NCI-H510A (cell line): ENCODE measurements around the gene WNT7A.

Experiments
- DNase-seq: peaks from one replicate; lab custom pipeline; 2025; lab: John Stamatoyannopoulos, UW

WNT7A gene

DNA sequence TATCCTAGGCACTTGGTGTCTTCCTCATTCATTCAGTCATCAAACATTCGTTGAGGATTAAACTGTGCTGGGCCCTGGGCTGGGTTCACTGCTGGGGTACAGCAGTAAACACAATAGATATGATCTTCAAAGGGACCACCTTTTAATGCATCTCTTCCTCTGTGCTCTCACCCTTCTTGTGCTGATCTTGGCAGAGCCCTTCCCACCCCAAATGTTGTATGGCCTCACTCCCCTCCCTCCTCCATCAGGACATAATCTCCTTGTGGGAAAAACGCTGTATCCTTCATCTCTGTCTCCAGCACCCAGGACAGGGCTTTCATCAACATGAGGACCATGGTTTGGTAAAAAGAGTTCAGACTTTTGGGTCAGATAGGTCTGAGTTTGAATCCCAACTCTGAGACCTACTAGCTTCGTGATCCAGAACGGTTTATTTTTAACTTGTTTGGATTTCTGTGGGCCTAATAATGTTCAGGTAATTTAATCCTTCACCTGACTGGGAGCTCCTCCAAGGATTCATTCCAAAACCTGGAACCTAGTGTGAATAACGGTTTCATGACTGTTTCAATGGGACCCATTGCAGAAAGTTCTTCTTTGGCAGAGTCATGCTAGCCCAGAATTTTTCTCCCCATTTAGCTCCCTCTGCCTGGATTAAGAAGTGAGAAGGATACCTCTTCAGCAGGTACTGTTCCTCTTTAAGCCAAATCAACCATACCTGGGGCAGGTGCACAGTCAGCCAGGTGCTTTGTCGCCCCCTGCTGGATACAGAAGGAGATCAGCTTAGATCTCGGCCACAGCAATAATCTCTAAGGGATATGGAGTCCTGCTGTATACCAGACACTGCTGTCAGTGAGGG is 5.2 kb upstream of the WNT7A start:
- DNase-seq, result peak; percentile 36

DNA sequence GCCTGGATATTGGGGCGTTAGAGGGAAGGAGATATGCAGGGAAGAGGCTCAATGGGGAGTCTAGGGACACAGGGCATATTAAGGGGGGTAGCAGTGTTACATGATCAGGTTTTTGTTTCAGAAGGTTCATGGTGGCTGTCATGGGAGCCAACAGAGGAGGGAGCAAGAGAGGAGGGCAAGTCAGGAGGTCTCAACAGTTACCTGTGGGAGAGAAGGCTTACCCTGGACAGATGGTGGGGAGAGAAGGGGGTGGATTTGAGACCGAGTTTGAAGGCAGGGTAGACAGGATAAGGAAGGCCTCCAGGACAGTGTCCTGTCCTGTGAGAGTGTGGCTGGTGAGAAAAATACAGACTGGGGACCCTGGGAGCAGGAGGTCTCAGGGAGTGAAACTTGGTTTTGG is 3.8 kb upstream of the WNT7A start:
- DNase-seq, result no peak

DNA sequence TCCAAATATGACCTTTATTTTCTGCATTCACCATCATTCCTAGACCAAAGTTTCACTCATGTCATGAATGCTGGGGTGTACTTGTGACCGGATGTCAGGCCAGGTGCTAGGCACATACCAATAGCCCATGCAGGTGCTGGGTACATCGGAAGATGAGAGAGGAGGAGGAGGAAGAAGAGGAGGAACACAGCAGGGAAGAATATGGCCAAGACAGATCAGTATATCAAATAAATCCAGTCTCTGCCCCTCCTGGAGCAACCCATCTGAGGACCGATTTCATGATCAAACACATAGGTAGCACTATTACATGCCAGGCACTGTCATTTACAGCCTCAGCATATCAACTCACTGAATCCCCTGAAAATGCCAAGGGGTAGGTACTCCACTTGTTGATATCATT is 3.0 kb upstream of the WNT7A start:
- no peak for DNase-seq

DNA sequence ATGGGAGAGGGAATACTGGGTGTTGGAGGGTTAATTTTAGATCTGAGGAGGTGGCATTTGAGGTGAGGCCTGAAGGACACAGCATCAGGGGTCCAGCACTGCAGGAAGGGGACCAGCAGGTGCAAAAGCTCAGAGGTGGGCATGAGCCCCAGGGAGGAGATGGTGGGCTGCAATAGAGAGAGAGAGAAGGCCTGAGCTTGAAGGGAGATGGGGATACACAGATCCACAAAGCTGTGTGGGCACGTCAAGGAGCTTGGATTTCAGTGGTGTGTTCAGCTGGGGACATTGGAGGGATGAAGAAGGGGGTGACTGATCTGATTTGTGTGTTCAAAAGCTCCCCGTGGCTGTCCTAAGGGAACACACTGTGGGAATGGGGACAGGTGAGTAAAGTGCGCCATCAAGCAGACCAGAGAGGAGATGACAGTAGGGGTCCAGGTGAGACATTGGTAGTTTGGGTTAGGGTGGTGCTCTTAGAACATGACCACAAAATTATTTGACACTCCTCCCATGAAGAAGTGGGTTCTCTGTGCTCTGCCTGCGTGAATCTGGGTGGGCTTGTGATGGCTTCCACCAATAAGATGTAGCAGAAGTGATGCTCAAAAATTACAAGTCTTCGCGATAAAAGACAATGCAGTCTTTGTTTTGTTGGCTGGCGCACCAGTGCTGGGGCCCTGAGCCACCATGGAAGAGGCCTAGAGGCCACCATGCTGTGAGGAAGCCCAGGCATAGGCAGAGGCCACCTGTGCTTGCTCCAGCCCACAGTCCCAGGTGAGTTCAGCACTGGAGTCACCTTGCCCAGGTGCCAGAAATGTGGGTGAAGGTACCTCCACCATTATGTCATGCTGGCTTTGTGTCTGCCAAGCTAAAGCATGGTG is 1.9 kb upstream of the WNT7A start:
- DNase-seq, result no peak

DNA sequence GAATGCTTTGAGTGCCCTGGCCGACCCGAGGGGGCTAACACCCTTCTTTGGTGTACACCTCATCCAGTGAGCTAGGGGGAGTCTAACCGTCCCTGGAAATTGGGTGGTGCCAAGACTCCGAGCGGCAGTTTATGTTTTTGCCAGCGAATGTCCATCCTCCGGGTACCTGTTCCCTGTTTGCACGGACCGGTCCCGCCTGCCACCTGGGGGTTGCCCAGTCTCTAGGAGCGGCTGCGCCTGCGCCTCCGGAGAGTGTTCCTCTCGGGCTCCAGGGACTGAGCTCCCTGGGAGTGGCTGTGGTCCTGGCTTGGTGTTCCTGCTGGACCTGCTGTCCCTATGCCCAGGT is 913 bp upstream of the WNT7A start:
- DNase-seq, result no peak

DNA sequence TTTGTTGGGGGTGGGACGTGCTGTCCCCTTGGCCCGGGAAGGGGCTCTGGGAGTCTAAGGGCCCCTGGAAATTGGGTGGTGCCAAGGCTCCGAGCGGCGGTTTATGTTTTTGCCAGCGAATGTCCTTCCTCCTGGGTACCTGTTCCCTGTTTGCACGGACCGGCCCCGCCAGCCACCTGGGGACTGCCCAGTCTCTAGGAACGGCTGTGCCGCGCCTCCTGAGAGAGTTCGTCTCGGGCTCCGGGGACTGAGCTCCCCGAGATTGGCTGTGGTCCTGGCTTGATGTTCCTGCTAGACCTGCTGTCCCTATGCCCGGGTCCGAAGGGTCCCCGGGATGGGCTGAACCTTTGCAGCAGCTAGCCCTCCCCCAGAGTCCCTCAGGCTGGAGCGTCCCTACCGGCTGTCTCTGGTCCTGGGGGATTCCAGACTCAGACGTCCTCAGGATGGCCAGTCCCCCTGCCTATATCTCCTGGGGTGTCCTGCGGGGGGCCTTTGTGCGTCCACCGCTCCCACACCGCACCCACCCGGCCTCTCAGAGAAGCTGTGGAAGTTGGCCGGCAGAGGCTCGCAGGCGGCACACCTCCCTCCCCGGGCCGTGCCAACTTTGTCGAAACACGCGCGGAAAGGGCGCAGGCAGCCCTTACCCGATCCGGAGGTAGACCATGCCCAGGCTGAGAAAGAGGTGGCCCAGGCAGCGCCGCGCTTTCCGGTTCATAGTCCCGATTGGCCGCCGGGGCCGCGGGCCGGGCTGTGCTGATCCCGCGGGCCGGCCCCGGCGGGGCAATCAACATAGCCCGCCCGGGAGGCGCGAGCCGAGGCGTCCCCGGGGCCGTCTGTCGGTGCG is 547 bp downstream of the WNT7A start:
- DNase-seq, result no peak

DNA sequence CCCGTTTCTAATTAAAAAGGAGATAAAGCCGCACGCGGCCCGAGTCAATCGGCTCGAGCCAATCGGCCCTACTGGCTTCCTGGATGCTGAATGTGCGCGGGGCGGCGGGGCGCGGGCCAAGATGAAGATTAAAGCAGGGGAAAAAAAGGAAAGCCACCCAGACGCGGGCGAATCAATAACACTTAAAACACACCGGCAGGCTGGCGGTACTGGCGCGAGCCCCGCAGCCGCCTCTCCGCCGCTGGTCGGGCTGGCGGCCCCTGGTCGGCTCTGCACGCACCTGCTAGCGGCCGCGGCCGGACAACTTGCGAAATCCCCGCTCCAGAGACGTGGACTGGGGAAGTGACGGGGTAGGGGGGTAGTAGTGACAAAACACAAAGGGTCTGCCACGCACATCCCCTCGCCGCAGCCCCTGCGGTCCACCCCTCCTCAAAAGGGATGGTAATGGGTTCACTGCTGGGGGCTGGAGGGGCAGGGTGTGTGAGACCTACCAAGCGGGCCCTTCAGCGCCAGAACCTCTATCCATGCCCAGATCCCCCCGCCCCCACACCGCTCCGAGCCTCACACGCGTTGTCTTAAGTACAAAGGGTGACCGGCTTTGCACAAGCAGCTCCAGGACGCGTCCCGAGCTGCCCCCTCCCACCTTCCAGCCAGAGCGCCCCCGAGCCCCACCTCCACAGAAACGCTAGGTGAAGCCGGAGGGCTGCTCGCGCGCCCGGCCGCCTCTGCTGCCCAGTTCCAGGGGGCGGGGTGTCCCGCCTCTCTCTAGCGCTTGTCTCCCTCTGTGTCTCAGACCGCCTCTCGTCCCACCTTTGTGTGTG is 1.4 kb downstream of the WNT7A start:
- DNase-seq, result no peak

DNA sequence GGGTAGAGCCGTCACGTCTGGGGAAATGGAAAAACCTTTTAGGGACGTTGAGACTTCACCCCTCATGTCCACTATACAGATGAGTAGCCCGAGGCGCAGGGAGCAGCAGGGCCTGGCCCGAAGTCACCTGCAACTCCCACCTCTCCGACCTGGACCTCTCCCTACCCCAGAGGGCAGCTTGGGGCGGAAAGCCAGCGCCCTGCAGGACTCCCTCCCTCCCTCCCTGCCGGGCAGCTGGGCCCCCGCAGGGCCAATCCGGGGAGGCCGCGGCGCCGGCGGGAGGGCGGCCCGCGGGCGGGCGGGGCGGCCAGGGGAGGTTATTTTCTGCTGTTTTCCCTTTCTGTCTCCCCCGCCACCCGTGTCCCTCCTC is 2.0 kb downstream of the WNT7A start:
- no peak for DNase-seq

DNA sequence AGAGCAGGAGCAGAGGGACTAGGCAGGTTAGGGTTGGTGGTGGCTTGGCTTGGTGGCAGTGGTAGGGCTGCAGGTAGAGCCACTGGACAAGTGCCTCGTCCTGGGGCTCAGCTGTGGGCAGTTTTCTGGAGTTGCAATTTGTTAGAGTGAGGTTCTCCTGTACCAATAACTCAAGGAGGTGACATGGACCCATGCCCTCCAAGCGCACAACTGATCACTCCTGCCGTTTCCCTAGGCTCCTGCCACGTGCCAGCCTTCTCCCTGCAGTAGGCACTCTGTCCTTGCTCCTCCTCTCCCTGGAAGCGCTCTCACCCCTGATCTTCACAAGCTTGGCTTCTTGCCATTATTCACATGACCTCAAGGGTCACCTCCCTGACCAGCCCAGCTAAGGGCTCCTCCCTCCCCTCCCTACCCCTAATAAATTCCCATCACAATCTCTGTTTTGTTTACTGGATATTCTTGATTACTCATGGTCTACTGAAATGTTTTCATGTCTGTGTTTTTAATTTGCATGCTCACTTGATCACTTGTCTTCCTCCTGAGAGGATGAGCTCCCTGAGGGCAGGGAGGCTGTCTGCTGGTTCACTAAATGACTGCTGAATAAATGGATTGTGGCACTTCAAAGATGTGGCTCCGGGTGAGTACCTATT is 3.3 kb downstream of the WNT7A start:
- DNase-seq, result no peak

DNA sequence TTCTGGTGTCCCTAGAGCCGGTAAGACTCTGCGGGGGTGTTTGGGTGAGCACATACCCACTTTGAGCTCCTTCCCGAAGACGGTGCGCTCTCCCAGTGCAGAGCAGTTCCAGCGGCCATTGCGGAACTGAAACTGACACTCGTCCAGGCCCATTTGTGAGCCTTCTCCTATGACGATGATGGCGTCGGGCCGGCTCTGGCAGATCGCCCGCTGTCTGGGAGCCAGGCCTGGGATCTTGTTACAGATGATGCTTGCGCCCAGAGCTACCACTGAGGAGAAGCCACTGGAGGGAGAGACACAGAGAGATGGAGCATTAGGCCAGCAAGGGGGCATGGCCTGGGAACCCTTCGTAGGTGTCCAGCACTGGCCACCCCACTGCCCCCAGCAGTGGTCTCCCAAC is 5.0 kb downstream of the WNT7A start:
- DNase-seq, result no peak

DNA sequence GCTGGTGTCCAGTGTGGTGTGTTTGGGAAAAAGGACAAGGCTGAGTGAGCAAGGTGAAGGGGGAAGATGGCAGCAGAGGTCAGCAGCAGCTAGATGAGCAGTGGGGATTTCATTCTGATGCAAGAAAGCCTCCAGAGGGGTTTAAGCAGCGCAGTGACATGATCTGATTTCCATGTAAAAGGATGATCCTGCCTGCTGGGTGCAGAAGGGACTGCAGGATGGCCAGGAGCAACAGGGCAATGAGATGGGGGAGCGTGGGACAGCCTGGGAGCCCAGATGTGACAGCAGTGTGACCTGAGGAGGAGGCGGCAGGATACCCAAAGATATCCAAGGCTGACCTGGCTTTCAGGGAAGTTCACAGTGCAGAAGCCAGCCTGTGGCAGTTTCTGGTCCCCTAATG is 6.1 kb downstream of the WNT7A start:
- no peak for DNase-seq

DNA sequence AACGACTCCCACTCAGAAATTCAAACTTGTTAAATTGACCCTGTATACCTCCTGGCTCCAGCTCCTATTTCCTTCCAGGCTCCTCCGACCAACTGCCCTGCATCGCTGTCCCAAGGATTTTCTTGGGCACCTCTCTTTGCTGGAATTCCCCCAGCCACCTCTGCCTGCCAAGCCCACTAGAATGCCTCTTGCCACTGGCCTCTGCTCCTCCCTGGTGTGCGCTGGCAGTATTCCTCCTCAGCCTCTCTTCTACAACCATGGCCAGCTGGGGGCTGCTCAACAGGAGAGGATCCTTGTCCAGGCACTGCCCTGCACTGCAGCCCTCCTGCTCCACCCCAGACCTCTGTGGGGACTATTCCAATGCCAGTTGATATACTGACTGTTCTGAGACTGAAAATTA is 7.4 kb downstream of the WNT7A start:
- DNase-seq, result no peak

DNA sequence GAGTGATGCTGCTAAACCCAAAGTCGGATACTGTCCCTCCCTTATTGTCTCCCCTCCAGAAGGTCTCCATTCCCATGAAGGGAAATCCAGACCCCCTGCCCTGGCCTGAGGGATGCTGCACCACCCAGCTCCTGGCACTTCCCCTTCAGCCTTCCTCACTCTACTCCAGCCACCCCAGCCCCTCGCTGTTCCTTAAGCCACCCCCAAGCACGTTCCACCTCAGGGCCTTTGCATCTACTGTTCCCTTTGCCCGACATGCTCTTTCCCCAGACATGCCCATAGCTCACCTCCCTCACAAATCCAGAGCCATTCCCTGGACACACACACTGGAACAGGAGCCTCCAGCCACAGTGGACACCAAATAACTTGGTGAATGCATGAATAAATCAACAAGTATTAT is 8.1 kb downstream of the WNT7A start:
- DNase-seq, result no peak

DNA sequence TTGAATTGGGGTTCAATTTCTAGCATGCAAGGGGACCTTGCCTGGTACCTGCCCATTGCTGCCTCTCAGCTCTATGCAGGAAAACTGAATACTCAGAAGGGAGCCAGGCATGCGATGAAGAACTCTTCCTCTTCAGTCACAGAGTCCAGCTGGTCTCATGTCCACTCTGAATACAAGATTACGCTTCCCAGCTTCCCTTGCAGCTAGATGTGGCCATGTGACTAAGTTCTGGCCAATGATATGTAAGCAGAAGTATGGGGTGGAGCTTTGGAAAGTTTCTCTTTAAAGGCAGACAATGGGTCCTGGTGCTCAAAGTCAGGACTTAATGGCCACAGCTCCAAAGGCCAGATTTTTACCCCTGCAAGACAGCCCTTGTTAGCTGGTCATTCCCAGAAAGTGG is 9.0 kb downstream of the WNT7A start:
- DNase-seq, result no peak

DNA sequence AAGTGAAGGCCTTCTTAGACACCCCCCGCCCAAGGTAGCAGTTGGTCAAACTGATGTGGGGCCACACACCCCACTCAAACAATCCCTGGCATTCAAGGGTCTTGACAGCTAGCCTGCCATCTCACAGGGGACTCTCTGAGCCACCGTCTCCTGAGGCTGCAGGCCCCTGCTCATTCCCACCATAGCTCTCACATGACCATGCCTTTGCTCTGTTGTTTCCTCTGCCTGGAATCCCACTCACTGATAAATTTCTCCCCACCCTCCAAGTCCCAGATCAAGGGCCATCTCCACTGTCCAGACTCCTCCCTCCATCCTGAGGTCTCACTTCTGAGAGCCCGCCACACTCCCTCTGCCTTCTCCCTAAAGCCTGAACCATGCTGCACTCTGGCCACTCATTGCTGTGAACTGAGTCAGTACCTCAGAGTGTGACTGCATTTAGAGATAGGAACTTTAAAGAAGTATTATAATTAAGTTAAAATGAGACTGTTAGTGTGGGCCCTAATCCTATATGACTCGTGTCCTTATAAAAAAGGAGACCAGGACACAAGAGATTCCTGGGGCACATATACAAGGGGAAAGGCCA is 10.0 kb downstream of the WNT7A start:
- no peak for DNase-seq

DNA sequence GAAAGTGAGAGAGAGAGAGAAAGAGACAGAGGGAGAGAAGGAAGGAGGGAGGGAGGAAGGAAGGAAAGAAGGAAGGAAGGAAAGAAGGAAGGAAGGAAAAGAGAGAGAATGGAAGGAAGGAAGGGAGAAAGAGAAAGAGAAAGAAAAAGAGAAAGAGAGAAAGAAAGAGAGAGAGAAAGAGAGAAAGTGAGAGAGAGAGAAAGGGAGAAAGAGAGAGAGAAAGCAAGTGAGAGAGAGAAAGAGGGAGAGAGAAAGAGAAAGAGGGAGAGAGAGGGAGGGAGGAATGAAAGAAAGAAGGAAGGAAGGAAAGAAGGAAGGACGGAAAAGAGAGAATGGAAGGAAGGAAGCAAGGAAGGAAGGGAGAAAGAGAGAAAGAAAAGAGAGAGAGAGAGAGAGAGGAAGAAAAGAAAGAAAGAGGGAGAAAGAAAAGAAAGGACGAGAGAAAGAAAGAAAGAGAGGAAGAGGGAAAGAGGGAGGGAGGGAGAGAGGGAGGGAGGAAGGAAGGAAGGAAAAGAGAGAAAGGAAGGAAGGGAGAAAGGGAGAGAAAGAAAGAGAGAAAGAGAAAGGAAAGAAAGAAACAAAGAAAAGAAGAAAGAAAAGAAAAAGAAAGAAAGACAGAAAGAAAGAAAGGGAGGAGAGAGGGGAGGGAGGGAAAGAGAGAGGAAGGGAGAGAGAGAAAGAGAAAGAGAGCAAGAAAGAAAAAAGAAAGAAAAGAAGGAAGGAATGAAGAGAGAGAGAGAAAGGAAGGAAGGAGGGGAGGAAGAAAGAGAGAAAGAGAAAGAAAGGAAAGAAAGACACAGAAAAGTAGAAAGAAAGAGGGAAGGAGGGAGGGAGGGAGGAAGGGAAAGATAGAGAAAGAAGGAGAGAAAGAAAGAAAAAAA is 10.8 kb downstream of the WNT7A start:
- no peak for DNase-seq

DNA sequence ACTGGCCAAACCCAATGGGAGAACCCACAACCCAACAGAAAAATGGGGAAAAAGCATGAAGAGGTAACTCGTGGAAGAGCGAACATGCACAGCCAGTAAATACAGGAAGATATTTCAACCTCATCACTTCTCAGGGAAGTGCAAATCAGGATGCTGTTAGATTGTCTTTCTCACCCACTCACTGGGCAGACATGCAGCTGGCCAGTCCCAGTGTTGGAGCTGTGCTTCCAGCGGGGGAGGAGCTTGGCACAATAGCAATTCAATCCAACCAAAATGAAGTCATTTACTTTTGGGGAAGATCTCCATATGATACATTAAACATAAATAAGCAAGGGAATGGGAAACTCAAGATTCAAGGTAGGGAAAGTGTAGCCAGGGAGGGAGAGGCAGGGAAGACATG is 12.1 kb downstream of the WNT7A start:
- no peak for DNase-seq

DNA sequence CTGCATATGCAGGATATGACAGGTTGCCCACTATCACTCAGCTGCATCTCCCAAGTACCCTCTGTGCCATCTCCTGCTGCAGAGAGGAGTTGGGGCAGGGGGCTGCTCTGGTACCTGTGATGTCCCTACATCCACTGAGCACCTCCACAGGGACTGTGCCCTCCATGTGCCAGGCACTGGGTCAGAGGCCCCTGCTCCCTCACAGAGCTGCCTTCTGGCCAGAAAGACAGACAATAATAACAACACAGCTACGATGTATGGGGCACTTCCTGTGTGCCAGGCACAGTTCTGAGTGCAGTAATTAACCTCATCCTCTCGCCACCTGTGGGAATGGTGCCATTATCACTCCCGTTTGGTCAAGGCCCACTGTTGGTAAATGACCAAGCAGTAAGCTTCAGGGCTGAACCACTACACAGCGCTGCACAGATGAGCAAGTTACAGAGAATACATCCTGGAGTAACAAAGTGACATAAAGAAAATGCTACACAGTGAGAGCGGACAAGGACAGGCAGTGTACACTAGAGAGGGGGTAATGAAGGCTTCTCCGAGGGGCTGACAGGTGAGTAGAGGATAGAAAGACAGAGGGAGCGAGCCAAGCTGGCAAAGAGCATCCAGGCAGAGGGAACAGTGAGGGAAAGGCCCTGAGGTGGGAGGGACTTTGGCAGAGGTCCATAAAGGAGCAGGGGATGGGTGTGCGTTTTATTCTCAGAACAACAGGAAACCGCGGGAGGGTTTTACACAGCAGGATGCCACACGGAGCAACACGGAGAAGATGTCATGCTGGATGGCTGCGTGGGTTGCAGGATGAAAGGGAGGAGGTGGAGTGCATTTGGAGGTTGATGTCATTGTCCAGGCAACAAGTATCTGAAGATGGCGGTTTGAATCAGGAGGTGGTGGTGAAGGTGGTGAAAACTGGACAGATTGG is 13.6 kb downstream of the WNT7A start:
- DNase-seq, result no peak

DNA sequence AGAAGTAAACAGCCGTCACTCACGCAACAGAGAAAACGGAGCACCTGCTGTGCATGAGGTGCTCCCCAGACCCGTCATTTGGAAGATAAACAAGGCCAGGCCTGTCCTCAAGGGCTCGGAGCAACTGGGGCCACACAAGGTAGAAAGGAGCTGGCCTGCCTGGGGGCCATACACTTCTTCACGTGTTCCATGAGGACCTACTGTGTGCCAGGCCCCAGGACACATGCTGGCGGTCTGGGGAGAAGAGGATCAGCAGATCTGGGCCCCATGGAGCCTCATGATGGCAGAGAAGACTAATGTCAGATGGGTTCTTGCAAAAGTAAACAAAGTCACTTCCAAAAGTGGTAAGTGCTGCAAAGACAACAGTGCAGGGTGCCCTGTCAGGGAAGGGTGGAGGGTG is 14.3 kb downstream of the WNT7A start:
- DNase-seq, result no peak
